Esophagus squamous epithelium (tissue), 5 donors: ENCODE results near the gene PATL2. TPM values are rescaled to one million over a fixed set of nuclear protein-coding genes. Genes with fewer than 3 reads are reported as not detected.

ENCODE experiments used
- DNase-seq: peaks from one replicate; lab custom pipeline; 2025; lab: John Stamatoyannopoulos, UW
- H3K27ac ChIP-seq, 4 donors: fragments of 200-600 bp; sonication (generic); one replicate each; pipeline ENCODE4 v1.5.1; 2016 to 2019; ENCODE audit warnings: mild to moderate bottlenecking in 1 of 4
- H3K27me3 ChIP-seq, 4 donors: fragments of 200-600 bp; sonication (generic); 1 replicate in 3 of 4; 2 replicates in 1 of 4; pipeline versions ENCODE4 v1.5.1 to v1.6.0; 2017 to 2021; ENCODE audit warnings: antibody characterized with exemption in 1 of 4
- H3K36me3 ChIP-seq, 3 donors: fragments of 200-600 bp; sonication (generic); one replicate each; pipeline ENCODE4 v1.5.1; 2016 to 2019
- H3K4me1 ChIP-seq, 3 donors: fragments of 200-600 bp; sonication (generic); one replicate each; pipeline ENCODE4 v1.5.1; 2017 to 2019
- H3K4me3 ChIP-seq, 4 donors: fragments of 200-600 bp; sonication (generic); 1 replicate in 3 of 4; 2 replicates in 1 of 4; pipeline ENCODE4 v1.5.1; 2016 to 2019; ENCODE audit warnings: mild to moderate bottlenecking in 2 of 4, moderate library complexity in 1 of 4
- H3K9me3 ChIP-seq, 3 donors: fragments of 200-600 bp; sonication (generic); one replicate each; pipeline ENCODE4 v1.5.1; 2016 to 2019
- POLR2A ChIP-seq, 4 donors: fragments of 450-650 bp; IDR thresholded peaks; one replicate each; pipeline ENCODE4 v1.6.1; 2017; ENCODE audit warnings: antibody characterized with exemption in 4 of 4, mild to moderate bottlenecking in 4 of 4, moderate library complexity in 3 of 4
- WGBS, 2 donors: methylation state at CpG; one replicate each; pipeline ENCODE4 v1.1.5; 2018; 5-methylcytosine and 5-hydroxymethylcytosine counted together
- intact Hi-C: fragments of 100-400 bp; cut with DNase I; formaldehyde crosslinking; loops from one replicate; pipeline ENCODE4 v1.15.0; 2022
- total RNA-seq, 4 donors: library from RNA; depleted of rRNA; stranded (reverse); fragments of >200 nt; gene quantifications; one replicate each; pipeline ENCODE4 v1.1.0, GENCODE V29; 2016
- TF ChIP-seq, protein P1 (sequence below), 6 experiments: fragments of 450-650 bp in 4 of 6; fragments of 200-600 bp in 2 of 6; sonication (generic) in 2 of 6; IDR thresholded peaks; one replicate each; pipeline ENCODE4 v1.5.1; 2016 to 2019; ENCODE audit warnings: antibody characterized with exemption in 6 of 6, mild to moderate bottlenecking in 4 of 6, moderate library complexity in 4 of 6
- donor health status: DM: yes; HTN: yes; CAD: no.

The PATL2 gene
- total RNA-seq, 4 donors from 2014 or later = 1.3 TPM; not detected in 3

DNA sequence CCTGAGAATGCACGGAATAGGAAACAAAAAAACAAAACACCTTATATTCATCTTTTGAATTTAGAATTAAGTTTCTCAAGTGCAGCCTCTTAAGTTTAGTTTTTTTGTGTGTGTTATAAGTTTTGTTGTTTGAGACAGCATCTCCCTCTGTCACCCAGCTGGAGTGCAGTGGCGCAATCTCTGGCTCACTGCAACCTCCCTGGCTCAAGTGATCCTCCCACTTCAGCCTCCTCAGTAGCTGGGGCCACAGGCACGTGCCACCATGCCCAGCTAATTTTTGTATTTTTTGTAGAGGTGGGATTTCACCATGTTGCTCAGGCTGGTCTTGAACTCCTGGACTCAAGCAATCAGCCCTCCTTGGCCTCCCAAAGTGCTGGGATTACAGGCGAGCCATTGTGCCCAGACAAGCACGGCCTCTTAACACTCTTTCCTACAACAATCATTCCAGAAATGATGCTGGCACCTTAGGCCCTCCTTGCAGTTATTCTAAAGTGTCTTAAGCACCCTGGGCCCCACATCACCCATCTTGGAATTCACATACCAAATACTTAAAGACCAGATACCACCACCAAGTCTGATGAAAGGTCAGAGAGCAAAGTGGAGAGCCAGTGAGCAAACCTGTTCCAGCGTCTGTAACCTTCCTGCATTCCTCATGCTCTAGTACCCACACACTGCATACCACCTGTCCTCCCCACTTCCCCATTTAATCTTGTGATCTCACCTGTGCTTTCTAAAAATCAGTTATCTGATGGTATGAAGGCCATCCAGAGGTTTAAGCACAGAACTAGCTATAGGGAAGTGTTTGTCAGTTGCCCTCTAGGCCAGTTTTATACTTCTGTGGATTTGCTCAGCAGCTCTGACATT, 40.8 kb downstream of the PATL2 start:
- WGBS, 2 donors = 80 to 85% methylated on average over 6 of the region's 6 CpGs
- Histone ChIP-seq H3K27ac (no peak overlapping the region), H3K36me3 (no peaks in the 10 kb centered on the region), H3K27me3 (no peaks in the 10 kb centered on the region), H3K4me3 (no peak overlapping the region), H3K9me3 (no peaks in the 10 kb centered on the region), H3K4me1 (no peaks in the 10 kb centered on the region)
- intact Hi-C loops = no loop called here
- TF ChIP-seq POLR2A (IDR thresholded peaks at IDR 0.05) = no peak
- TF ChIP-seq, protein P1, sequence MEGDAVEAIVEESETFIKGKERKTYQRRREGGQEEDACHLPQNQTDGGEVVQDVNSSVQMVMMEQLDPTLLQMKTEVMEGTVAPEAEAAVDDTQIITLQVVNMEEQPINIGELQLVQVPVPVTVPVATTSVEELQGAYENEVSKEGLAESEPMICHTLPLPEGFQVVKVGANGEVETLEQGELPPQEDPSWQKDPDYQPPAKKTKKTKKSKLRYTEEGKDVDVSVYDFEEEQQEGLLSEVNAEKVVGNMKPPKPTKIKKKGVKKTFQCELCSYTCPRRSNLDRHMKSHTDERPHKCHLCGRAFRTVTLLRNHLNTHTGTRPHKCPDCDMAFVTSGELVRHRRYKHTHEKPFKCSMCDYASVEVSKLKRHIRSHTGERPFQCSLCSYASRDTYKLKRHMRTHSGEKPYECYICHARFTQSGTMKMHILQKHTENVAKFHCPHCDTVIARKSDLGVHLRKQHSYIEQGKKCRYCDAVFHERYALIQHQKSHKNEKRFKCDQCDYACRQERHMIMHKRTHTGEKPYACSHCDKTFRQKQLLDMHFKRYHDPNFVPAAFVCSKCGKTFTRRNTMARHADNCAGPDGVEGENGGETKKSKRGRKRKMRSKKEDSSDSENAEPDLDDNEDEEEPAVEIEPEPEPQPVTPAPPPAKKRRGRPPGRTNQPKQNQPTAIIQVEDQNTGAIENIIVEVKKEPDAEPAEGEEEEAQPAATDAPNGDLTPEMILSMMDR (IDR thresholded peaks at IDR 0.05) = no peak
- no peak for DNase-seq

DNA sequence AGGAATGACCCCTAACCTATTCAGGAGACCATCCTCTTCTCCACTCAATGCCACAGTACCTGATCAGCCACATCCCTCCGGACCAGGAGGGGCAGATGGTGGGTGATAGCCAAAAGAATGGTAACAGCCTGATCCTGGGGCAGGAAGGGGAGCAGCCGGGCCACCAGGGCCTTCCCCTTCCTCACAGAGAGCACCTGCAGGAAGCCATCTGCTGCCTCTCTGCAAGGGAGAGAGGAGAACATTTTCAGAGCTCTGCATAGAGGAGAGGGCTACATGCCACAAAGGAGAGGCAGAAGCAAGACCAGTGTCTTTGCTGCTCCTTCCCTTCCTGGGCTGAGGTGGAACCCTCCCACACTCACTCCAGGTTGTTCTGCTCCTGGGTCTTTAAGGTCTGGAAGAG, 42.2 kb downstream of the PATL2 start:
- TF ChIP-seq POLR2A (IDR thresholded peaks at IDR 0.05) = no peak
- TF ChIP-seq, protein P1 (IDR thresholded peaks at IDR 0.05) = no peak
- Histone ChIP-seq H3K36me3 (no peaks in the 10 kb centered on the region), H3K27ac (no peak overlapping the region), H3K4me3 (no peak overlapping the region), H3K9me3 (no peaks in the 10 kb centered on the region), H3K4me1 (peaks cover 0 to 6% (median 0%) of the 10 kb centered on the region in 3 donors), H3K27me3 (no peaks in the 10 kb centered on the region)
- DNase-seq = no peak
- WGBS, 2 donors = 43% methylated on average over 1 of the region's 2 CpGs; no CpG with 5 or more reads in 1 of the 2 donors
- intact Hi-C loops = loop anchor here (10.0 kb wide), 1 partner anchor 66 kb away; the partner anchor contains the start of gene TRIM69

DNA sequence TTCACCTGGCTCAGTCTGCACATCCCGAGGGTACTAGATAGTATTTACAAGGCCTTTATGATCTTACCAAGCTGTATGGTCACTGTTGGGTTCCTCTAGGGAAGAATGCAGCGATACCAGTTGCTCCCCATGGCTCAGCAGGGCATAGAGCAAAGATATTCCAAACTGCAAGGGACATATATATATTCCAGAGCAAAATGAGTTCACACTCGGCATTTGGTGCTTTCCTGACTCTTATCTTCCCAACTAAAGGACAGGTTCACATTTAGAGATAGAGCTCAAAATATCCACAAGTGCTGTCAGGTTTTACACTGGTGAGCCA, 44.1 kb downstream of the PATL2 start:
- DNase-seq = no peak
- H3K9me3 ChIP-seq = no peaks in the 10 kb centered on the region
- H3K4me1 ChIP-seq = peaks cover 4 to 18% (median 4%) of the 10 kb centered on the region in 3 donors
- TF ChIP-seq, protein P1 (IDR thresholded peaks at IDR 0.05) = no peak
- TF ChIP-seq POLR2A (IDR thresholded peaks at IDR 0.05) = no peak
- no peaks in the 10 kb centered on the region for H3K27me3 ChIP-seq
- H3K4me3 ChIP-seq = no peak overlapping the region
- H3K36me3 ChIP-seq = no peaks in the 10 kb centered on the region
- peak overlapping the region in 1 of 4 donors; percentile 1 for H3K27ac ChIP-seq
- 57 to 59% methylated on average over 3 of the region's 3 CpGs for WGBS, 2 donors
- intact Hi-C loops = loop anchor here (10.0 kb wide), 1 partner anchor 68 kb away; the partner anchor contains the start of gene TRIM69

DNA sequence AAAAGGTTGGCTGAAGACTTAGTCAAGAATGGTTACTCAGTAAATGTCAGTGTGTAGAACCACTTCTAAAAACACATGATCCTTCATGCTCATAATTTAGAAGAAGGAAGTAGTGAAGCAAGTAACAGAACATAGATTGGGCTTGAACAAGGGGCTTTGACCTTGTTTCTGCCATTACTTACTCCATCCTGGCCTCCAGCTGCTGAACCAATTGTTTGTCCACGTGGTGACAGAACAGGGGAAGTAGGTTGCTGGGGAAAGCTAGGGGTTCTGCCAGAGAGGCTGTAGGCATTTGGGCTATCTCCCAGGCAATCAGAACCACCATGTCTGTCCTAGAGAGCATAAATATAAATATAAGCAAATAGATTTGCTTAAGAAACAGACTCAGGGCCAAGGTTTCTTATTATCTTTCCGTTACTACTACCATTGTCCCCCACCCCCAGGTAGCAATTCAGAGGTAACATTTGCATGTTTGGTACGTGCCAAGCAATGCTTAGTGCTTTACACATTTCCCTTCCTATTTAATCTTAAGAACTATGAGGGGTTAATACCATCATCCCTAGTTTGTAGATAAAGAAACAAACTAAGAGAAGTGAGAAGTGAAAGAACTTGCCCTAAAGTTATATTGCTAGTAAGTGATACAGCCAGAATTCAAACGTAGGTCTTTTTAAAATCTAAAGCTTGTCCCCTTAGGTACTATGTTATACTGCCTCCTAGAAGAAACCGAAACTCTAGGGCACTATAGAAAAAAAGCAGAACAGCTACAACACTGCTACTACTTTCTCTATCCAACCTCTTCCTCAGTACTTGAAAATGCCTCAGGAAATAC, 44.7 kb downstream of the PATL2 start:
- Histone ChIP-seq H3K4me1 (peaks cover 9 to 23% (median 10%) of the 10 kb centered on the region in 3 donors), H3K9me3 (no peaks in the 10 kb centered on the region), H3K27ac (peak overlapping the region in 2 of 4 donors; percentile 1 to 2), H3K36me3 (no peaks in the 10 kb centered on the region), H3K4me3 (no peak overlapping the region), H3K27me3 (no peaks in the 10 kb centered on the region)
- no peak for TF ChIP-seq POLR2A (IDR thresholded peaks at IDR 0.05)
- intact Hi-C loops = loop anchor here (10.0 kb wide), 1 partner anchor 68 kb away; the partner anchor contains the start of gene TRIM69
- WGBS, 2 donors = 47 to 53% methylated on average over 5 of the region's 5 CpGs
- no peak for DNase-seq

DNA sequence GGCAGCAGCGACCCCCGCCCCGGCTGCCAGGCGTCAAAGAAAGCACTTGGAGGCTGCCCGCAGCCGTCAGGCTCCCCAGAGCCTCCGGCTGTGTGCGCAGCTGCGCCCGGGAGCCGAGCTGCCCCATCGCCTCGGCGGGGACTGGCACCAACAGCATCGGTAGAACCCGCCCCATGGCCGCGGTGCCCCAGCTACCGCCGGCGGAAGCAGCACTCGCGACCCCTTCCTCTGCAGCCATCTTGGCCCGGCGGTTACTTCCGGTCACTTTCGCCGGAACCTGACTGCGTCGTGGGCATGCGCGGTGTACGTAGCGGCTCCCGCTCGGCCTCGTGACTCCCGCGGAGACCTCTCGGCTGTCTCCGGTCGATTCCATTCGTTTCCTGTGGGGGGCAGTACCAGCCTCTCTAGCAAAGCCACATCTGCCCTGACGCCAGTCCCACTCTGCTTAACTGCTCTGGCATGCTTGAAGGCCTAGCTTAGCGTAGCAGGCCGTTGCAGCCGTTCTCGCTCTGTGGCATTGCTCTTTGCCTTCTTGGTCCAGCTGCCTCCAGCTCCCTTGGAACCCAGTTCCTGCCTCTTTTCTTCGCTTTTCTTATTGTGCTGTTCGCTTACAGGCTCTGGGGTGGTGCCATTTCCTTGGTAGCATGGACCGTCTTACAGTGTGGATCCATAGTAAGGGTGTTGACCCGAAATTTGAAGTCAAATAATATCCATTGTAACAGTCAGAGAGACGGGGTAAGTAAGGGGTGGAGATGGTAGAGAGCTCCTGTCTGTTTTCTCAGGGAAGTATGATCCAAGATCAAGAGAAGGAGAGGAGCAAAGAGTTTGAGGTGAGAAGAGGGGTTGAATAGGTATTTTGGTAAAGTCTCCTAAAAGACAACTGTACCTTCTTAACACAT, 47.5 kb downstream of the PATL2 start, which contains the start of gene SPG11:
SPG11 (minus strand) TSS at position 253 of the 899 bp plus-strand sequence; CDS start at position 238, 15 bp downstream.
- peak within 1 kb of the TSS; percentile 96 to 100 (median 100) for H3K4me3 ChIP-seq
- TF ChIP-seq, protein P1 (IDR thresholded peaks at IDR 0.05) = peak; percentile 91 to 99 (median 98)
- peak in 3 of 4 donors; percentile 65 to 96 (median 85) for TF ChIP-seq POLR2A (IDR thresholded peaks at IDR 0.05)
- H3K27me3 ChIP-seq = no peaks in the 10 kb centered on the region
- DNase-seq = peak; percentile 88
- intact Hi-C loops = loop anchor here (10.0 kb wide), 1 partner anchor 71 kb away; the partner anchor contains the start of gene TRIM69
- peak within 1 kb of the TSS; percentile 98 to 100 (median 98) for H3K27ac ChIP-seq
- H3K36me3 ChIP-seq = peaks cover 0 to 19% (median 0%) of the 10 kb centered on the region in 3 donors
- H3K9me3 ChIP-seq = no peaks in the 10 kb centered on the region
- H3K4me1 ChIP-seq = peaks cover 9 to 36% (median 10%) of the 10 kb centered on the region in 3 donors
- 12% methylated on average over 31 to 36 of the region's 53 CpGs for WGBS, 2 donors
